Measurements from ENCODE around the gene KCNIP4. TPM values are rescaled to one million over a fixed set of nuclear protein-coding genes. Genes with fewer than 3 reads are reported as not detected.

KCNIP4 gene
- total and polyA plus RNA-seq, 2 donors (not counting 3 experiments of a cell fraction or from before 2014, with no cell fraction given), result not detected

DNA sequence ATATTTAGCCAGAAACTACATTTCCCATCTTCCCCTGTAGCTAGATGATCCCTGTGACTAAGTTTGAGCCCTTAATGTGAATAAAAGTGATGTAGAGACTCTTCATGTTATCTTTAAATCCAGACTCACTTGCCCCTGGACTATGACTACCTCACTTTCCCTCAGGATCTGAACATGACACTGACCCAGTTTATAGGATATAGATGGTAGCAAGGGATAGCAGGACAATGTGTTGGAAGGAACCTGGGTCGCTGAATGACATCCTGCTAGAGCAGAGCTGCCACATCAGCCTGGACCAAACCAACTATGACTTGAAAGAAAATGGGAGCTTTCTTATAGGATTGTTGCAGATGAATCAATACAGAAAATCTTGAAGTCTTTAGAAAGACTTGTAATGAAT is 1110.1 kb downstream of the KCNIP4 start:
- Histone ChIP-seq H3K36me3 (ENCODE audit: control insufficient read depth in 2 of 2, extremely low read depth in 1 of 2, insufficient read depth in 2 of 2, low read length in 2 of 2) (no peaks in the 10 kb centered on the region), H3K4me1 (ENCODE audit: control insufficient read depth, extremely low read depth, insufficient read depth, low read length) (peaks cover 31% of the 10 kb centered on the region), H3K9me1 (replicated peaks; ENCODE audit: control insufficient read depth, extremely low read depth, insufficient read depth, low read length) (no peaks in the 10 kb centered on the region), H3K9me3 (replicated peaks; ENCODE audit: control insufficient read depth, insufficient read depth, low read length) (no peaks in the 10 kb centered on the region), H3K4me2 (ENCODE audit: insufficient read depth, low read length) (no peak overlapping the region), H3K4me3 (replicated peaks in 1 of 3; ENCODE audit: insufficient read depth in 1 of 3, low read depth in 1 of 3, low read length in 3 of 3) (no peak overlapping the region), H3K27ac (ENCODE audit: insufficient read depth, low read depth, low read length) (peak overlapping the region; percentile 86), H3K79me2 (ENCODE audit: control insufficient read depth, insufficient read depth, low read length) (no peaks in the 10 kb centered on the region), H2AFZ (ENCODE audit: low read depth, low read length) (peak overlapping the region; percentile 75), H3K27me3 (ENCODE audit: control insufficient read depth in 2 of 2, insufficient read depth in 2 of 2, low read length in 2 of 2) (no peaks in the 10 kb centered on the region), H3K9ac (replicated peaks; ENCODE audit: extremely low read depth, insufficient read depth, low read length) (no peak overlapping the region), H4K20me1 (replicated peaks; ENCODE audit: control insufficient read depth, extremely low read depth, insufficient read depth, low read length) (no peaks in the 10 kb centered on the region)
- TF ChIP-seq POLR2A (IDR thresholded peaks at IDR 0.05; ENCODE audit: low read depth, low read length) (no peak), JUN (IDR thresholded peaks at IDR 0.05; ENCODE audit: borderline replicate concordance, insufficient read depth, insufficient read length, low read depth) (peak; percentile 35), POLR2AphosphoS5 (IDR thresholded peaks at IDR 0.05; ENCODE audit: insufficient read depth, low read depth, low read length) (no peak), MYC (IDR thresholded peaks at IDR 0.05; ENCODE audit: low read depth, low read length) (no peak), GATA2 (IDR thresholded peaks at IDR 0.05; ENCODE audit: insufficient read depth, insufficient read length, low read depth, low read length) (peak; percentile 68), FOS (IDR thresholded peaks at IDR 0.05; ENCODE audit: borderline replicate concordance, insufficient read depth, low read length) (peak; percentile 36), EZH2 (IDR thresholded peaks at IDR 0.05; ENCODE audit: borderline replicate concordance, low read depth, low read length, severe bottlenecking) (no peak)
- TF ChIP-seq, protein P1, sequence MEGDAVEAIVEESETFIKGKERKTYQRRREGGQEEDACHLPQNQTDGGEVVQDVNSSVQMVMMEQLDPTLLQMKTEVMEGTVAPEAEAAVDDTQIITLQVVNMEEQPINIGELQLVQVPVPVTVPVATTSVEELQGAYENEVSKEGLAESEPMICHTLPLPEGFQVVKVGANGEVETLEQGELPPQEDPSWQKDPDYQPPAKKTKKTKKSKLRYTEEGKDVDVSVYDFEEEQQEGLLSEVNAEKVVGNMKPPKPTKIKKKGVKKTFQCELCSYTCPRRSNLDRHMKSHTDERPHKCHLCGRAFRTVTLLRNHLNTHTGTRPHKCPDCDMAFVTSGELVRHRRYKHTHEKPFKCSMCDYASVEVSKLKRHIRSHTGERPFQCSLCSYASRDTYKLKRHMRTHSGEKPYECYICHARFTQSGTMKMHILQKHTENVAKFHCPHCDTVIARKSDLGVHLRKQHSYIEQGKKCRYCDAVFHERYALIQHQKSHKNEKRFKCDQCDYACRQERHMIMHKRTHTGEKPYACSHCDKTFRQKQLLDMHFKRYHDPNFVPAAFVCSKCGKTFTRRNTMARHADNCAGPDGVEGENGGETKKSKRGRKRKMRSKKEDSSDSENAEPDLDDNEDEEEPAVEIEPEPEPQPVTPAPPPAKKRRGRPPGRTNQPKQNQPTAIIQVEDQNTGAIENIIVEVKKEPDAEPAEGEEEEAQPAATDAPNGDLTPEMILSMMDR (IDR thresholded peaks at IDR 0.05; ENCODE audit: extremely low read depth in 1 of 2, insufficient read depth in 1 of 2, low read depth in 1 of 2, low read length in 2 of 2), result no peak
- TF ChIP-seq, protein P2, sequence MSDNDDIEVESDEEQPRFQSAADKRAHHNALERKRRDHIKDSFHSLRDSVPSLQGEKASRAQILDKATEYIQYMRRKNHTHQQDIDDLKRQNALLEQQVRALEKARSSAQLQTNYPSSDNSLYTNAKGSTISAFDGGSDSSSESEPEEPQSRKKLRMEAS (IDR thresholded peaks at IDR 0.05; ENCODE audit: insufficient read depth, insufficient read length), result no peak
- dilution Hi-C loops (cut with MboI; ENCODE audit: extremely low pct_ligation_motif_present, low sequenced_read_pairs) (no loop called here), intact Hi-C loops (cut with micrococcal nuclease) (loop anchor here (10.0 kb wide), 1 partner anchor 134 kb away; the partner anchor contains the start of gene PACRGL)
- BruUV-seq (replicated peaks), result no TSS peak
- peak; percentile 70 for DNase-seq (ENCODE audit: low read depth, low spot score)
- FAIRE-seq, result peak; percentile 74
- ChIA-PET POLR2A (no interaction called here), CTCF (interaction anchor here (1.2 to 1.6 kb wide), 2 partner anchors 9 to 65 kb away, joined by 4 read pairs; no protein-coding TSS in a partner anchor)

All from endothelial cell of umbilical vein (primary cell).